Measurements from ENCODE around the gene C1orf21.

DNA sequence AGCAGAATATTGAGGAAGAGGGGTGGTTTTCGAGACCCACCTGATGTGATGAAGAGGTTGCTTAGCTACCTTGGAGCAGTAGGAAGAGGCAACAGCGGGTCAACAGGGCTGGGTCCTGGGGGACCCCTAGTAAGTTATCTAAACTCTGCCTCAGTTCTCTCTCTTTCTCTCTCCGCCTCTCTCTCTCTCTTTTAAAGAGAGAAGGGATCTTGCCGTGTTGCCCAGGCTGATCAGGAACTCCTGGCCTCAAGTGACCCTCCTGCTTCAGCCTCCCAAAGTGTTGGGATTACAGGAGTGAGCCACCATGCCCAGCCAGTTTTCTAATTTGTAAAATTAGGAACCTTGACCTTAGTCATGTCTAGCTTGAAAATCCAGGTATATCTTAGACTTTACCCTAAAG, 77.9 kb downstream of the C1orf21 start:
- no peak for TF ChIP-seq CTCF (conservative IDR thresholded peaks at IDR 0.05; ENCODE audit: low read length)
- no peak for TF ChIP-seq EZH2phosphoT487 (IDR thresholded peaks at IDR 0.05; ENCODE audit: borderline replicate concordance)
